ENCODE results near the gene DNAJC5G. TPM values are rescaled to one million over a fixed set of nuclear protein-coding genes. Genes with fewer than 3 reads are reported as not detected.

DNAJC5G gene
- total and polyA plus RNA-seq, 2 of the 13 experiments (the other 11 are each of a cell fraction or from before 2014, with no cell fraction given) = 0.05 TPM; not detected in 1

Other genes with a start within 250 kb of the DNAJC5G start
- gene TMEM214, start 242.5 kb upstream of the DNAJC5G start, total RNA-seq (2016; rRNA removed; fragmentation: Illumina TruSeq; extraction: Trizol) = 28.0 and 58.3 TPM in 2 replicates
- gene TMEM214, start 242.5 kb upstream of the DNAJC5G start, polyA plus RNA-seq (2011; rRNA removed) = 132 and 137 TPM in 2 replicates
- 48.6 and 55.9 TPM in 2 replicates for gene AGBL5, start 223.8 kb upstream of the DNAJC5G start, total RNA-seq (2016; rRNA removed; fragmentation: Illumina TruSeq; extraction: Trizol)
- 63.6 and 73.3 TPM in 2 replicates for gene AGBL5, start 223.8 kb upstream of the DNAJC5G start, polyA plus RNA-seq (2011; rRNA removed)
- 498 and 508 TPM in 2 replicates for gene OST4, start 203.8 kb upstream of the DNAJC5G start, total RNA-seq (2016; rRNA removed; fragmentation: Illumina TruSeq; extraction: Trizol)
- 491 and 584 TPM in 2 replicates for gene OST4, start 203.8 kb upstream of the DNAJC5G start, polyA plus RNA-seq (2011; rRNA removed)
- gene EMILIN1, start 196.8 kb upstream of the DNAJC5G start, total RNA-seq (2016; rRNA removed; fragmentation: Illumina TruSeq; extraction: Trizol) = 4.0 and 9.7 TPM in 2 replicates
- 8.1 and 13.1 TPM in 2 replicates for gene EMILIN1, start 196.8 kb upstream of the DNAJC5G start, polyA plus RNA-seq (2011; rRNA removed)
- gene KHK, start 188.7 kb upstream of the DNAJC5G start, total RNA-seq (2016; rRNA removed; fragmentation: Illumina TruSeq; extraction: Trizol) = 29.9 and 40.9 TPM in 2 replicates
- gene KHK, start 188.7 kb upstream of the DNAJC5G start, polyA plus RNA-seq (2011; rRNA removed) = 99.2 and 139 TPM in 2 replicates
- 7.0 and 13.9 TPM in 2 replicates for gene CGREF1, start 156.3 kb upstream of the DNAJC5G start, total RNA-seq (2016; rRNA removed; fragmentation: Illumina TruSeq; extraction: Trizol)
- 23.4 and 30.8 TPM in 2 replicates for gene CGREF1, start 156.3 kb upstream of the DNAJC5G start, polyA plus RNA-seq (2011; rRNA removed)
- 0.04 TPM in 1 of 2 replicates, not detected in the other for gene ABHD1, start 151.6 kb upstream of the DNAJC5G start, total RNA-seq (2016; rRNA removed; fragmentation: Illumina TruSeq; extraction: Trizol)
- 0.81 and 0.85 TPM in 2 replicates for gene ABHD1, start 151.6 kb upstream of the DNAJC5G start, polyA plus RNA-seq (2011; rRNA removed)
- gene PREB, start 140.8 kb upstream of the DNAJC5G start, total RNA-seq (2016; rRNA removed; fragmentation: Illumina TruSeq; extraction: Trizol) = 112 and 119 TPM in 2 replicates
- gene PREB, start 140.8 kb upstream of the DNAJC5G start, polyA plus RNA-seq (2011; rRNA removed) = 192 and 208 TPM in 2 replicates
- not detected in 2 replicates for gene PRR30, start 136.0 kb upstream of the DNAJC5G start, total RNA-seq (2016; rRNA removed; fragmentation: Illumina TruSeq; extraction: Trizol)
- not detected in 2 replicates for gene PRR30, start 136.0 kb upstream of the DNAJC5G start, polyA plus RNA-seq (2011; rRNA removed)
- 0.02 and 0.04 TPM in 2 replicates for gene TCF23, start 126.4 kb upstream of the DNAJC5G start, total RNA-seq (2016; rRNA removed; fragmentation: Illumina TruSeq; extraction: Trizol)
- 1.4 TPM in 2 replicates for gene TCF23, start 126.4 kb upstream of the DNAJC5G start, polyA plus RNA-seq (2011; rRNA removed)
- gene ATRAID, start 63.4 kb upstream of the DNAJC5G start, total RNA-seq (2016; rRNA removed; fragmentation: Illumina TruSeq; extraction: Trizol) = 130 and 207 TPM in 2 replicates
- gene ATRAID, start 63.4 kb upstream of the DNAJC5G start, polyA plus RNA-seq (2011; rRNA removed) = 280 and 382 TPM in 2 replicates
- gene SLC5A6, start 63.2 kb upstream of the DNAJC5G start, total RNA-seq (2016; rRNA removed; fragmentation: Illumina TruSeq; extraction: Trizol) = 73.9 and 135 TPM in 2 replicates
- 417 and 462 TPM in 2 replicates for gene SLC5A6, start 63.2 kb upstream of the DNAJC5G start, polyA plus RNA-seq (2011; rRNA removed)
- 21.5 and 21.7 TPM in 2 replicates for gene CAD, start 58.1 kb upstream of the DNAJC5G start, total RNA-seq (2016; rRNA removed; fragmentation: Illumina TruSeq; extraction: Trizol)
- gene CAD, start 58.1 kb upstream of the DNAJC5G start, polyA plus RNA-seq (2011; rRNA removed) = 37.0 and 43.1 TPM in 2 replicates
- 0.38 TPM in 1 of 2 replicates, not detected in the other for gene SLC30A3, start 12.4 kb upstream of the DNAJC5G start, total RNA-seq (2016; rRNA removed; fragmentation: Illumina TruSeq; extraction: Trizol)
- gene SLC30A3, start 12.4 kb upstream of the DNAJC5G start, polyA plus RNA-seq (2011; rRNA removed) = 0.79 and 1.0 TPM in 2 replicates
- 0.07 TPM in 1 of 2 replicates, not detected in the other for gene TRIM54, start 7.0 kb downstream of the DNAJC5G start, total RNA-seq (2016; rRNA removed; fragmentation: Illumina TruSeq; extraction: Trizol)
- 0.13 and 0.14 TPM in 2 replicates for gene TRIM54, start 7.0 kb downstream of the DNAJC5G start, polyA plus RNA-seq (2011; rRNA removed)
- gene UCN, start 33.0 kb downstream of the DNAJC5G start, total RNA-seq (2016; rRNA removed; fragmentation: Illumina TruSeq; extraction: Trizol) = 0.36 and 1.2 TPM in 2 replicates
- 2.3 and 2.6 TPM in 2 replicates for gene UCN, start 33.0 kb downstream of the DNAJC5G start, polyA plus RNA-seq (2011; rRNA removed)
- 37.0 and 48.9 TPM in 2 replicates for gene MPV17, start 47.7 kb downstream of the DNAJC5G start, total RNA-seq (2016; rRNA removed; fragmentation: Illumina TruSeq; extraction: Trizol)
- gene MPV17, start 47.7 kb downstream of the DNAJC5G start, polyA plus RNA-seq (2011; rRNA removed) = 119 and 129 TPM in 2 replicates
- gene GTF3C2, start 81.3 kb downstream of the DNAJC5G start, total RNA-seq (2016; rRNA removed; fragmentation: Illumina TruSeq; extraction: Trizol) = 77.5 and 80.0 TPM in 2 replicates
- gene GTF3C2, start 81.3 kb downstream of the DNAJC5G start, polyA plus RNA-seq (2011; rRNA removed) = 110 and 130 TPM in 2 replicates
- 91.5 and 105 TPM in 2 replicates for gene EIF2B4, start 94.9 kb downstream of the DNAJC5G start, total RNA-seq (2016; rRNA removed; fragmentation: Illumina TruSeq; extraction: Trizol)
- gene EIF2B4, start 94.9 kb downstream of the DNAJC5G start, polyA plus RNA-seq (2011; rRNA removed) = 96.4 and 99.2 TPM in 2 replicates
- gene SNX17, start 95.2 kb downstream of the DNAJC5G start, total RNA-seq (2016; rRNA removed; fragmentation: Illumina TruSeq; extraction: Trizol) = 94.9 and 109 TPM in 2 replicates
- 75.0 and 88.4 TPM in 2 replicates for gene SNX17, start 95.2 kb downstream of the DNAJC5G start, polyA plus RNA-seq (2011; rRNA removed)
- 2.4 and 4.9 TPM in 2 replicates for gene ZNF513, start 105.3 kb downstream of the DNAJC5G start, total RNA-seq (2016; rRNA removed; fragmentation: Illumina TruSeq; extraction: Trizol)
- 6.3 and 10.9 TPM in 2 replicates for gene ZNF513, start 105.3 kb downstream of the DNAJC5G start, polyA plus RNA-seq (2011; rRNA removed)
- gene PPM1G, start 134.2 kb downstream of the DNAJC5G start, total RNA-seq (2016; rRNA removed; fragmentation: Illumina TruSeq; extraction: Trizol) = 211 and 213 TPM in 2 replicates
- gene PPM1G, start 134.2 kb downstream of the DNAJC5G start, polyA plus RNA-seq (2011; rRNA removed) = 52.3 and 58.2 TPM in 2 replicates
- 165 and 222 TPM in 2 replicates for gene NRBP1, start 153.2 kb downstream of the DNAJC5G start, total RNA-seq (2016; rRNA removed; fragmentation: Illumina TruSeq; extraction: Trizol)
- 227 and 240 TPM in 2 replicates for gene NRBP1, start 153.2 kb downstream of the DNAJC5G start, polyA plus RNA-seq (2011; rRNA removed)
- 2.1 TPM in 1 of 2 replicates, not detected in the other for gene KRTCAP3, start 166.9 kb downstream of the DNAJC5G start, total RNA-seq (2016; rRNA removed; fragmentation: Illumina TruSeq; extraction: Trizol)
- gene KRTCAP3, start 166.9 kb downstream of the DNAJC5G start, polyA plus RNA-seq (2011; rRNA removed) = 4.5 and 5.6 TPM in 2 replicates
- gene IFT172, start 214.3 kb downstream of the DNAJC5G start, total RNA-seq (2016; rRNA removed; fragmentation: Illumina TruSeq; extraction: Trizol) = 17.0 and 21.6 TPM in 2 replicates
- gene IFT172, start 214.3 kb downstream of the DNAJC5G start, polyA plus RNA-seq (2011; rRNA removed) = 30.7 and 35.7 TPM in 2 replicates
- 7.4 and 9.0 TPM in 2 replicates for gene FNDC4, start 219.8 kb downstream of the DNAJC5G start, total RNA-seq (2016; rRNA removed; fragmentation: Illumina TruSeq; extraction: Trizol)
- 17.4 and 26.3 TPM in 2 replicates for gene FNDC4, start 219.8 kb downstream of the DNAJC5G start, polyA plus RNA-seq (2011; rRNA removed)
- gene GCKR, start 221.4 kb downstream of the DNAJC5G start, total RNA-seq (2016; rRNA removed; fragmentation: Illumina TruSeq; extraction: Trizol) = 6.9 and 15.2 TPM in 2 replicates
- gene GCKR, start 221.4 kb downstream of the DNAJC5G start, polyA plus RNA-seq (2011; rRNA removed) = 48.3 and 74.5 TPM in 2 replicates